SU-DHL-6 (cell line): ENCODE data around the gene TWSG1.

Source experiments
- EZH2phosphoT487 ChIP-seq: fragments of 200-600 bp; sonication (generic), shearing (Covaris generic); conservative IDR thresholded peaks from 2 replicates; pipeline ENCODE4 v1.6.1; 2018; ENCODE audit warnings: mild to moderate bottlenecking, antibody characterized with exemption, low read length, moderate library complexity, mixed read lengths
- TF ChIP-seq, protein P1 (sequence below): fragments of 200-600 bp; sonication (generic); IDR thresholded peaks from one replicate; pipeline ENCODE4 v1.5.1; 2017; ENCODE audit warnings: antibody characterized with exemption, mild to moderate bottlenecking, low read length, moderate library complexity; ENCODE audit not compliant: insufficient read depth, poor library complexity, severe bottlenecking

DNA sequence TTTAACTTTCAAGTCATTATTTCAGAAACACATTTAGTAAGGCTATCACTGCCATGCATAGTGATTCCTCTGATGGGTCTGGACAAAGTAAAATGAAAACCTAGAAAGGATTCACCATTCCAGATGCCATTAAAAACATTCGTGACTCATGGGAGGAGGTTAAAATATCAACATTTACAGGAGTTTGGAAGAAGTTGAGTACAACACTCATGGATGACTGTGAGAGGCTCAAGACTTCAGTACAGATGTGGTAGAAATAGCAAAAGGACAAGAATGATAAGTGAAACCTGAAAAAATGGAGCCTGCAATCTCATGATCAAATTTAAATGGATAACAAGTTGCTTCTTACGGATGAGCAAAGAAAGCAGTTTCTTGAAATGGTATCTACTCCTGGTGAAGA, 5.8 kb upstream of the TWSG1 start:
- TF ChIP-seq, protein P1, sequence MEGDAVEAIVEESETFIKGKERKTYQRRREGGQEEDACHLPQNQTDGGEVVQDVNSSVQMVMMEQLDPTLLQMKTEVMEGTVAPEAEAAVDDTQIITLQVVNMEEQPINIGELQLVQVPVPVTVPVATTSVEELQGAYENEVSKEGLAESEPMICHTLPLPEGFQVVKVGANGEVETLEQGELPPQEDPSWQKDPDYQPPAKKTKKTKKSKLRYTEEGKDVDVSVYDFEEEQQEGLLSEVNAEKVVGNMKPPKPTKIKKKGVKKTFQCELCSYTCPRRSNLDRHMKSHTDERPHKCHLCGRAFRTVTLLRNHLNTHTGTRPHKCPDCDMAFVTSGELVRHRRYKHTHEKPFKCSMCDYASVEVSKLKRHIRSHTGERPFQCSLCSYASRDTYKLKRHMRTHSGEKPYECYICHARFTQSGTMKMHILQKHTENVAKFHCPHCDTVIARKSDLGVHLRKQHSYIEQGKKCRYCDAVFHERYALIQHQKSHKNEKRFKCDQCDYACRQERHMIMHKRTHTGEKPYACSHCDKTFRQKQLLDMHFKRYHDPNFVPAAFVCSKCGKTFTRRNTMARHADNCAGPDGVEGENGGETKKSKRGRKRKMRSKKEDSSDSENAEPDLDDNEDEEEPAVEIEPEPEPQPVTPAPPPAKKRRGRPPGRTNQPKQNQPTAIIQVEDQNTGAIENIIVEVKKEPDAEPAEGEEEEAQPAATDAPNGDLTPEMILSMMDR = no peak
- TF ChIP-seq EZH2phosphoT487 = no peak
